ELF-1 (cell line): ENCODE measurements around the gene AGPAT3.
"Not testable (repeated sequence)": the region's sequence is repeated elsewhere in the genome, so short reads cannot be mapped to it uniquely, and the experiment has no call there.

Experiments
- DNase-seq: peaks from one replicate; pipeline ENCODE4 v3.0.0-alpha.2; 2016; ENCODE audit warnings: low read depth, low spot score

AGPAT3 gene

GRCh38 chr21:43882952-43883545, 18.0 kb downstream of the AGPAT3 start:
- DNase-seq, result no peak

DNA sequence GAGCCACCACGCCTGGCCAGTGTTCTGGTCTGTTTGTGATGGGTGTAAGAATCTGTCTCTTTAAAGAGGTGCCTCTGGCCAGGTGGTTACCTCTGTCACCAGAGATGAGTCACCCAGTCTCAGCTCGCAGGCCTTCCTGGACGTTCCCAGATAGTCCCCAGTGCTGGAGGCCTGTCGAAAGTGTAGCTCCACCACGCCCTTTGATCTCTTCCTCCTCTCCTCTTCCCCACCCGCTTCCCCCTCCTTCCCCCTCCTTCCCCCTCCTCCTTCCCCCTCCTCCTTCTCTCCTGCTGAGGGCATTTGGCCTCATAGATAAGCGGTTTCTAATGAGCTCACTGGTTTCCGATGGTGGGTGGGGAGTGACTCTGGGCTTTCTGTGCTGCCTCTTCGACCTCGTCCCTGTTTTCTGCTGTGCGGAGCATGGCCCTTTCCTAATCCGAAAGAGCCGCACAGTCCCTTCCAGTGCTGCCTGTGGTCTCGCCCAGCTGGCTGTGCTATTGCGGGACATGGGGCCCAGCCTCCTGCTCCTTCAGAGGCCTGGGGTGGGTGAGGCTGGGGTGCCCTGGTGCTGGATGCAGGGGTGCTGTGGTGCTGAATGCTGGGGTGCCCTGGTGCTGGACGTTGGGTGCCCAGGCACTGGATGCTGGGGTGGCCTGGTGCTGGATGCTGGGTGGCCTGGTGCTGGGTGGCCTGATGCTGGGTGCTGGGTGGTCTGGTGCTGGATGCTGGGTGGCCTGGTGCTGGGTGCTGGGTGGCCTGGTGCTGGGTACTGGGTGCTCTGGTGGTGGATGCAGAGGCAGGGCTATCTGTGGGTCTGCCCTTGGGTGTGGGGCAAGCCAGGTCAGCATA, 19.2 kb downstream of the AGPAT3 start:
- peak; percentile 89 for DNase-seq

DNA sequence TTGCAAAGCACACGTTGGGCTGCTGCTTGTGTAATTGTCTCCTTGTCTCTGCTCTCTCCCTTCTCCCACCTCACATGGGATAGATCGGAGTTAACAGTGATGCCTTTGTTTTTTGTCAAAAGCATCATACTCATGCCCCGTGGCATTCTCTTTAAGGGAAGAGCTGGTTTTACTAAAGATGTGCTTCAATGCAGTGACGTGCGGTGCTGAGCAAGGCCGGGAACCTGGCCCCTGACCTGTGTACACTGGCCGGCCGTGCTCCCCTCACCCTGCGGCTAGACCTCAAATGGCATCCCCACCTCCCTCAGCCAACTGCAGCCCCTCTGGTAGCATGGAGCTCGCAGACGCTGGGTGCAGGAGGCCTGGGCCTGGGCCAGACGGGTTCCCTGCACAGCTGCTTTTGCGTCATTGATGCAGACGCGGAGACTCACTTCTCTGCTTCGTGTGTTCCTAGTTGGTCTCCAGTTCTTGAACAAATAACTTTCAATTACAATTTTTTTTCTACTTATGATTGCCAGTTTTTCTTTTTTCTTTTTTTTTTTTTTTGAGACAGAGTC, 19.9 kb downstream of the AGPAT3 start:
- DNase-seq, result peak; percentile 18

GRCh38 chr21:43885721-43886120, 20.7 kb downstream of the AGPAT3 start:
- DNase-seq, result no peak

DNA sequence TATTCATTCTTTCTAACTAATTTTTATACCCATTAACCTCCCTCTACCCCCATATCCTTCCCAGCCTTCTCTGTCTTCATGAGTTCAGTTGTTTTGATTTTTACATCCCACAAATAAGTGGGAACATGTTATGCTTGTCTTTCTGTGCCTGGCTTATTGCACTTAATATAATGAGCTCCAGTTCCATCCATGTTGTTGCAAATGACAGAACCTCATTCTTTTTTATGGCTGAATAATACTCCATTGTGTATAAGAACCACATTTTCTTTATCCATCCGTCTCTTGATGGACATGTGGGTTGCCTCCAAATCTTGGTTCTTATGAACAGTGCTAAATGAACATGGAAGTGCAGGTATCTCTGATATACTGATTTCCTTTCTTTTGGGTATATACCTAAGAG, 21.5 kb downstream of the AGPAT3 start:
- DNase-seq, result no peak

DNA sequence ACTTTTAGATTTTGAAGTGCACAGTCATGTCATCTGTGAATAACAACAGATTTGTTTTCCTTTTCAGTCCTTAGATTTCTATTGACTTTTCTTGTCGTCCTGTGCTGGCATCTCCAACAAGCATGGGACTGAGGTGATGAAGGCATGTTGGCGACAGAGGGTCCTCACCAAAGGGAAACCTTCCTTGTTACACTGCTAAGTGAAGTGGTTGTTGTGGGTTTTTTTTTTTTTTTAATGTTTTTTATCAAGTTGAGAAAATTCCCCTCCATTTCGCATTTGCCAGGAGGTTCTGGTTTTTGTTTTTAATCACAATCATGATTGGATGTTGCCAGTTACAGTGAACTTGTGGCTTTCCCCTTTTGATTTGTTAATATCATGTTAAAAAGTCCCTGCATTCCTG, 24.0 kb downstream of the AGPAT3 start:
- DNase-seq, result no peak

DNA sequence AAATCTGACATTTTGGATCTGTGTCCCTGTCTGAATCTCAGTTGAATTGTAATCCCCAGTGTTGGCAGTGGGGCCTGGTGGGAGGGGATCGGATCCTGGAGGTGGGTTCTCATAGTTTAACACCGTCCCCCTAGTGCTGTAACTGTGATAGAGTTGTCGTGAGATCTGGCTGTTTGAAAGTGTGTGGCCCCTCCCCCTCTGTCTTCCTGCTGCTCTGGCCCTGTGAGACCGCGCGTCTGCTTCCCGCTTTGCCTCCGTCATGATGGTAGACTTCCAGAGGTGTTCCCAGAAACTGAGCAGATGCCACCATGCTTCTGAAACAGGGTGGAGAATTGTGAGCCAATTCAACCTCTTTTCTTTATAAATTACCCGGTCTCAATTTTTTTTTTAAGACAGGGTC, 25.0 kb downstream of the AGPAT3 start:
- peak; percentile 71 for DNase-seq

DNA sequence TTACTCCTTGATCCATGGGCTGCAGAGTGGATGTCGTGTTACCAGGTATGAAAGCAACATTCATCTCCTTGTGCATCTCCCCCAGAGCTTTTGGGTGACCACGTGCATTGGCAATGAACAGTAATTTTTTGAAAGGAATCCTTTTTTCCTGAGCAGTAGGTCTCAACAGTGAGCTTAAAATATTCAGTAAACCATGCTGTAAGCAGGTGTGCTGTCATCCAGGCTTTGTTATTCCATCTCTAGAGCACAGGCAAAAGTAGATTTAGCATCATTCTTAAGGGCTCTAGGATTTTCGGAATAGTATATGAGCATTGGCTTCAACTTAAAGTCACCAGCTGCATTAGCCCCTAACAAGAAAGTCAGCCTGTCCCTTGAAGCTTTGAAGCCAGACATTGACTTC, 27.3 kb downstream of the AGPAT3 start:
- DNase-seq, result no peak

DNA sequence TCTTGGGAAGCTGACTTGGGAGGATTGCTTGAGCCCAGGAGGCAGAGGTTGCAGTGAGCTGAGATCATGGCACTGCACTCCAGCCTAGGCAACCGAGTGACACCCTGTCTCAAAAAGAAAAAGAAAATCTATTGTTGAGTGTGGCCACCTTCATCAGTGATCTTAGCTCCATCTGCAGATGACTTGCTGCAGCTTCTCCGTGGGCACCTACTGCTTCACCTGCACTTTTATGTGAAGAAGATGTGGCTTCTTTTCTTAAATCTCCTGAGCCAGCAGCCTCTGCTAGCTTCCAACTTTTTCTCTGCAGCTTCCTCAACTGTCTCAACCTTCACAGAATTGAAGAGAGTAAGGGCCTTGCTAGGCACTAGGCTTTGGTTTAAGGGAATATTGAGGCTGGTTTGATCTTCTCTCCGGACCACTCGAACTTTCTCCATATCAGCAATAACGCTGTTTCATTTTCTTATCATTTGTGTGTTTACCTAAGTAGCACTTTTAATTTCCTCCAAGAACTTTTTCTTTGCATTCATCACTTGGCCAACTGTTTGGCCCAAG, 28.0 kb downstream of the AGPAT3 start:
- DNase-seq, result no peak

GRCh38 chr21:43893536-43894205, 28.6 kb downstream of the AGPAT3 start:
- no peak for DNase-seq

DNA sequence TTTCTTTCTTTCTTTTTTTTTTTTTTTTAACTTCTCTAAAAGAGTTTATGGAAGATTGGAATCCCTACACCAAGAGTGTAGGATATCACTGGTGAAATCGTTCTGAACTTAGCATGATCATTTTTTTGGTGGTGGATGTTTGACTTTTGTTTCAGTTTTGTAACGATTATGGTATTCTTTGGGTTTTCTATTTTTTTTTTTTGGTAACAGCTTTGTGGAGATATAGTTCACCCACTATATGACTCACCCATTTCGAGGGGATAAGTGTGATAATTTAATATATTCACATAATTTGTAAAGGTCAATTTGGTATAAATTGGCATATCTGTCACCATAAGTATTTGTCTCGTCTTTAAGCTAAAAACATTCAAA, 29.2 kb downstream of the AGPAT3 start:
- no peak for DNase-seq

- no peak for DNase-seq
Observed at GRCh38 chr21:43895196-43895595, 30.2 kb downstream of the AGPAT3 start.

- DNase-seq, result not testable (repeated sequence)
Observed at GRCh38 chr21:43896696-43897299, 31.8 kb downstream of the AGPAT3 start.

DNA sequence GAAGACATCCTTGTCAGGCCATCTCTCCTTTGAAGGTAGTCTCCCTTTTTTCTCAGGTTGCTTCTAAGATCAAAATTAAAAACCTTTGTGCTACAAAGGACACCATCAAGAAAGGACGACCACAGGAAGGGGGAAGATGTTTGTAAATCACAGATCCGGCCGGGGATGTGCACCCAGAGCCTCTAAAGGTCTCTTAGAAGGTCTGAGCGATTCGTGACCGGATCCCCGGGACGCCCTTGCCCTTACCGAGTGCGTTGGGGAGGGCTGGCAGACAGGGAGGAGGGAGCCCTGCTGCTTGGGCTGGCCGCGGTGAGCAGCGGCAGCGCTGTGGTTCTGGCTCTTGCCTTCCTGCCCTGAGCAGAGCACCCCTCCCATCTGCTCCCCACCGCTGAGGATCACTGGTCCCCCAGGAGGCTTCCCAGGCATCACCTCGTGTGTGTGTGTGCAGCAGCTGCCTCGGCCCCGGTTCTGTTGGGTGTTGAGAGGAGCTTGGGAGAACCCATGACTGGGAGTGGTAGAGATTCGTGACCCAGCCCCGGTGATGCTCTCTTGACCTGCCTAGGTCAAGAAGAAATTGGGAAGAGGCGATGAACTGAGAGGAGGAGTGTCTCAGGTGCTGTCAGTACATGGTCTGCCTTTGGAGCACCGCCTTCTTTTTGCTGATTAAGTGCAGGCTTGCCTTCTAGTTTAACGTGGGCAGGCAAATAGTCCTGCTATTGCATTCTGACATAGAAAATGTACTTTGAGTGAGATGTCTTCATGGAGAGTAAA, 34.5 kb downstream of the AGPAT3 start:
- no peak for DNase-seq

DNA sequence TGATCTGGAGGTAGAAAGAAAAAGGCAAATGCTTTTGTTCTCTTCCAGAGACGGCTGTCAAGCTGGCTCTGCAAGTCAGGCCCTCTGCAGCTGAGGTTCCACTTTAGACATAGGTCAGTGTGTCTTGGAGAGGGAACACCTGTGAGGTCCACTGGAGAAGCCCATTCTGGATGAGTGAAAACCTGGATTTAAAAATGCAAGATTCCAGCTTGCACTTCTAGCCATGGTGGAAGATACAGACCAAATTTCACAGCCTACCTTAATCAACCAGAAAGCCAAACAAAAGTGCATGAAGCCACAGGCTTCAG, 35.0 kb downstream of the AGPAT3 start:
- no peak for DNase-seq

- no peak for DNase-seq
Observed at GRCh38 chr21:43900690-43901089, 35.7 kb downstream of the AGPAT3 start.

DNA sequence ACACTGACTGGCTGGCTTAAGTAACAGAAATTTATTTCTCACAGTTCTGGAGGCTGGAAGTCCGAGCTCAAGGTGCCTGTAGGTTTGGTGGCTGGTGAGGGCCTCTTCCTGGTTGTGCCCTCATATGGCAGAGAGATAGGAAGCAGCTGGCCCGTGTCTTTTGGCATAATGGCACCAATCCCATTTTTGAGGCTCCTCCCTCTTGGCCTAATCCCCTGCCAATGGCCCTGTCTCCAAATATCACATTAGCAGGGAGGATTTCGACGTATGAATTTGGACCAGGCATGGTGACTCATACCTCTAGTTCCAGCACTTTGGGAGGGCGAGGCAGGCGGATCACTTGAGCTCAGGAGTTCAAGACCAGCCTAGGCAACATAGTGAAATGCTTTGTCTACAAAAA, 37.4 kb downstream of the AGPAT3 start:
- no peak for DNase-seq

DNA sequence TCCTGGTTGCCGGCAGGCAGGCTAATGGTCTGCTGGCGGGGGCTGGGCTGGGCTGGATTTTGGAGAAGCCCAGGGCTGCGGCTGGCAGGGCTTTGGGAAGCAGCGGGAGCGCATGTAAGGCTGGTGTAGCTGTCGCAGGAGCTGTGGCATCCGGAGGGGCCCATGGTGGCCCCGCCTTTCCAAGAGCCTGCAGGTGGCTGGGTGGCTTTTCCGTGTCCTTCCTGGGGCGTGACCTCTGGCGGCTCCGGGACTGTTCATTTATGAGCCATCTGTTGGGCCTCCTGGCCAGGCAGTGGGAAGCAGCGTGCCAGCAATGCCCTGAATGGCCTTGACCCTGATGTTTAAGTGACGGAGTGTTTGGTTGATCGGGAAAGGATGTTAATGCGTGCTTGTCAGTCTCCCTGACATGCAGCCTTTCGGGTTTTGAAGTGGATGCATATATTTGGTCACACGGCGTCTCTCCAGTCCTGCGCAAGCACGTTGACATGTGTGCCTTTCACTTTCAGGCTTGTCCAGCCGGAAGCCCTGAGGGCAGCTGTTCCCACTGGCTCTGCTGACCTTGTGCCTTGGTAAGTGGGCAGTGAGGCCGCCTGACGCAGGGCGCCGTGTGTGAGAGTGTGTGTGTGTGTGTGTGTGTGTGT, 38.5 kb downstream of the AGPAT3 start:
- DNase-seq, result no peak

- DNase-seq, result no peak
Observed at GRCh38 chr21:43904331-43904781, 39.3 kb downstream of the AGPAT3 start.

GRCh38 chr21:43905726-43906455, 40.9 kb downstream of the AGPAT3 start:
- no peak for DNase-seq
